Keratinocyte (primary cell): ENCODE results near the gene TRAPPC11. TPM values are rescaled to one million over a fixed set of nuclear protein-coding genes. Genes with fewer than 3 reads are reported as not detected.

Experiments
- DNase-seq: peaks from one replicate; pipeline ENCODE4 v3.0.0-alpha.2; 2011; ENCODE audit warnings: low read depth, missing footprints, low spot score
- FAIRE-seq: peaks from 2 replicates; lab custom pipeline; 2011; peaks lifted over from hg19 to GRCh38; lab: Jason Lieb, UNC
- H2AFZ ChIP-seq: 2 replicates; pipeline ENCODE4 v1.6.0; 2012; ENCODE audit warnings: low read length, control low read depth, inconsistent platforms; ENCODE audit not compliant: control insufficient read depth
- H3K27ac ChIP-seq: 2 replicates; pipeline ENCODE4 v1.5.1; 2011; ENCODE audit warnings: low read length; ENCODE audit not compliant: control insufficient read depth, insufficient read depth
- H3K27me3 ChIP-seq: 3 replicates; pipeline ENCODE4 v1.6.0; 2011; ENCODE audit warnings: low read length; ENCODE audit not compliant: control insufficient read depth, insufficient read depth; ENCODE audit errors: extremely low read depth
- H3K36me3 ChIP-seq, 2 experiments: 2 replicates in 1 of 2; 3 replicates in 1 of 2; pipeline ENCODE4 v1.5.1; 2011; ENCODE audit warnings: low read length in 2 of 2, mild to moderate bottlenecking in 1 of 2; ENCODE audit not compliant: control insufficient read depth in 2 of 2, insufficient read depth in 2 of 2; ENCODE audit errors: extremely low read depth in 1 of 2
- H3K4me1 ChIP-seq: 3 replicates; pipeline ENCODE4 v1.5.1; 2011; ENCODE audit warnings: low read length; ENCODE audit not compliant: control insufficient read depth, insufficient read depth; ENCODE audit errors: extremely low read depth
- H3K4me2 ChIP-seq: 3 replicates; pipeline ENCODE4 v1.6.0; 2011; ENCODE audit warnings: low read depth, low read length; ENCODE audit not compliant: control insufficient read depth, insufficient read depth; ENCODE audit errors: extremely low read depth
- H3K4me3 ChIP-seq, 3 experiments: fragments of 200-600 bp in 1 of 3; sonication (generic) in 1 of 3; 2 replicates in 2 of 3; 3 replicates in 1 of 3; pipeline ENCODE4 v1.5.1; 2011 to 2016; ENCODE audit warnings: low read length in 3 of 3, mild to moderate bottlenecking in 3 of 3, control low read depth in 2 of 3, inconsistent platforms in 1 of 3, low read depth in 1 of 3, mixed read lengths in 1 of 3, mixed run types in 1 of 3, moderate library complexity in 1 of 3; ENCODE audit not compliant: control insufficient read depth in 2 of 3, insufficient read depth in 2 of 3; ENCODE audit errors: extremely low read depth in 1 of 3
- H3K79me2 ChIP-seq: 2 replicates; pipeline ENCODE4 v1.6.0; 2012; ENCODE audit warnings: low read length; ENCODE audit not compliant: control insufficient read depth, insufficient read depth
- H3K9ac ChIP-seq: 3 replicates; pipeline ENCODE4 v1.6.0; 2011; ENCODE audit warnings: low read length; ENCODE audit not compliant: control insufficient read depth, insufficient read depth; ENCODE audit errors: extremely low read depth
- H3K9me1 ChIP-seq: 3 replicates; pipeline ENCODE4 v1.6.0; 2011; ENCODE audit warnings: low read length; ENCODE audit not compliant: control insufficient read depth, insufficient read depth; ENCODE audit errors: extremely low read depth
- H3K9me3 ChIP-seq: 2 replicates; pipeline ENCODE4 v1.5.1; 2012; ENCODE audit warnings: low read depth, low read length; ENCODE audit not compliant: control insufficient read depth
- H4K20me1 ChIP-seq: 3 replicates; pipeline ENCODE4 v1.6.0; 2011; ENCODE audit warnings: low read length; ENCODE audit not compliant: control insufficient read depth, insufficient read depth; ENCODE audit errors: extremely low read depth
- EZH2 ChIP-seq: IDR thresholded peaks from one replicate; pipeline ENCODE4 v1.6.1; 2012; ENCODE audit warnings: inconsistent platforms, mild to moderate bottlenecking, low read length, moderate library complexity
- dilution Hi-C: fragments of 300-500 bp; cut with MboI; formaldehyde crosslinking; loops from one replicate; pipeline ENCODE4 v1.7.0; 2020; ENCODE audit warnings: low sequenced_read_pairs; ENCODE audit not compliant: extremely low pct_ligation_motif_present
- polyA plus RNA-seq, 5 experiments: library from polyadenylated mRNA; depleted of rRNA in 3 of 5; stranded (reverse) in 3 of 5; stranded (forward) in 1 of 5; unstranded in 1 of 5; fragments of >200 nt; gene quantifications; 1 replicate in 1 of 5; 2 replicates in 3 of 5; 3 replicates in 1 of 5; pipeline versions ENCODE4 v1.2.1 to v1.2.3, GENCODE V29; 2011 to 2012; ENCODE audit warnings: missing spikeins in 2 of 5, low read depth in 1 of 5, low replicate concordance in 1 of 5
- TF ChIP-seq, protein P1 (sequence below), 3 experiments: IDR thresholded peaks in 1 of 3; conservative IDR thresholded peaks in 1 of 3; optimal IDR thresholded peaks in 1 of 3; 2 replicates in 2 of 3; 3 replicates in 1 of 3; pipeline versions ENCODE3 to v1.5.1; 2011; ENCODE audit warnings: low read length in 3 of 3, mild to moderate bottlenecking in 3 of 3, moderate library complexity in 2 of 3, control low read depth in 1 of 3, inconsistent platforms in 1 of 3; ENCODE audit not compliant: insufficient read depth in 2 of 3; ENCODE audit errors: extremely low read depth in 1 of 3

The TRAPPC11 gene
- polyA plus RNA-seq, 1 donor (not counting 4 experiments of a cell fraction or from before 2014, with no cell fraction given), result 42.5 TPM

- FAIRE-seq (no peak), DNase-seq (no peak)
- H2AFZ ChIP-seq, result no peak overlapping the region
- no peak overlapping the region for H3K9ac ChIP-seq
- H3K4me3 ChIP-seq, result no peak overlapping the region
- H3K9me1 ChIP-seq, result no peaks in the 10 kb centered on the region
- dilution Hi-C loops, result no loop called here
- no peak for TF ChIP-seq EZH2
- TF ChIP-seq, protein P1, sequence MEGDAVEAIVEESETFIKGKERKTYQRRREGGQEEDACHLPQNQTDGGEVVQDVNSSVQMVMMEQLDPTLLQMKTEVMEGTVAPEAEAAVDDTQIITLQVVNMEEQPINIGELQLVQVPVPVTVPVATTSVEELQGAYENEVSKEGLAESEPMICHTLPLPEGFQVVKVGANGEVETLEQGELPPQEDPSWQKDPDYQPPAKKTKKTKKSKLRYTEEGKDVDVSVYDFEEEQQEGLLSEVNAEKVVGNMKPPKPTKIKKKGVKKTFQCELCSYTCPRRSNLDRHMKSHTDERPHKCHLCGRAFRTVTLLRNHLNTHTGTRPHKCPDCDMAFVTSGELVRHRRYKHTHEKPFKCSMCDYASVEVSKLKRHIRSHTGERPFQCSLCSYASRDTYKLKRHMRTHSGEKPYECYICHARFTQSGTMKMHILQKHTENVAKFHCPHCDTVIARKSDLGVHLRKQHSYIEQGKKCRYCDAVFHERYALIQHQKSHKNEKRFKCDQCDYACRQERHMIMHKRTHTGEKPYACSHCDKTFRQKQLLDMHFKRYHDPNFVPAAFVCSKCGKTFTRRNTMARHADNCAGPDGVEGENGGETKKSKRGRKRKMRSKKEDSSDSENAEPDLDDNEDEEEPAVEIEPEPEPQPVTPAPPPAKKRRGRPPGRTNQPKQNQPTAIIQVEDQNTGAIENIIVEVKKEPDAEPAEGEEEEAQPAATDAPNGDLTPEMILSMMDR (optimal IDR thresholded peaks at IDR 0.05 in 1 of 3, IDR thresholded peaks at IDR 0.05 in 1 of 3, conservative IDR thresholded peaks at IDR 0.05 in 1 of 3; ENCODE audit: extremely low read depth in 1 of 3, insufficient read depth in 2 of 3, low read length in 3 of 3), result no peak
- H4K20me1 ChIP-seq, result no peaks in the 10 kb centered on the region
- no peaks in the 10 kb centered on the region for H3K27me3 ChIP-seq
- no peak overlapping the region for H3K4me2 ChIP-seq
- peaks cover 9 to 25% of the 10 kb centered on the region in 2 experiments for H3K36me3 ChIP-seq
- H3K9me3 ChIP-seq, result no peaks in the 10 kb centered on the region
- no peak overlapping the region for H3K27ac ChIP-seq
- no peaks in the 10 kb centered on the region for H3K79me2 ChIP-seq
- H3K4me1 ChIP-seq, result no peaks in the 10 kb centered on the region
These were observed 13.8 kb upstream of the TRAPPC11 start for GRCh38 chr4:183645326-183645725.

DNA sequence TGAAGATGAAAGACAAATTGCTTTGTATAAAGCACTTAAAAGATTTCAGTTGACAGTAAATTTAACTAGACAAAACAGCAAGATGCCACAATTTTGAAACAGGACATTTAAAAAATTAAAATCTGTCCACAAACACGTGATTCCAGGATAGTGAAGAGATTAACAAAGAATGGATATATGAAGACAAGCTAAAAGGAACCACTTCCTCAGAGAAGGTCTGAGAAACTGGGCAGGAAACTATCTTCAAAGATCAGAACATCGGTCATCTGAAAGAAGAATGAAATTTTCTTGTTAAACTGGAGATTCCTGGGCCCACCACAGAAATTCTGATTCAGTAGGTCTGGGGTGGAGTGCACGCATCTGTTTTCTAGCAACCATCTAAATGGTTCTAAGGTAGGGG lies 1.5 kb upstream of the TRAPPC11 start:
- peak overlapping the region; percentile 83 for H3K4me2 ChIP-seq
- TF ChIP-seq, protein P1 (optimal IDR thresholded peaks at IDR 0.05 in 1 of 3, IDR thresholded peaks at IDR 0.05 in 1 of 3, conservative IDR thresholded peaks at IDR 0.05 in 1 of 3; ENCODE audit: extremely low read depth in 1 of 3, insufficient read depth in 2 of 3, low read length in 3 of 3), result no peak
- no peak for TF ChIP-seq EZH2
- dilution Hi-C loops, result no loop called here
- peaks cover 40% of the 10 kb centered on the region for H3K79me2 ChIP-seq
- H3K4me1 ChIP-seq, result peaks cover 3% of the 10 kb centered on the region
- DNase-seq (no peak), FAIRE-seq (no peak)
- H3K36me3 ChIP-seq, result peaks cover 2 to 11% of the 10 kb centered on the region in 2 experiments
- H3K9ac ChIP-seq, result no peak overlapping the region
- H3K4me3 ChIP-seq, result peak overlapping the region; percentile 68 to 97 (median 75)
- no peaks in the 10 kb centered on the region for H3K27me3 ChIP-seq
- H3K9me1 ChIP-seq, result no peaks in the 10 kb centered on the region
- H3K9me3 ChIP-seq, result no peaks in the 10 kb centered on the region
- H2AFZ ChIP-seq, result no peak overlapping the region
- no peak overlapping the region for H3K27ac ChIP-seq
- no peaks in the 10 kb centered on the region for H4K20me1 ChIP-seq
